ENCODE data around the gene PCDHGB2.
"Not testable (repeated sequence)": the region's sequence is repeated elsewhere in the genome, so short reads cannot be mapped to it uniquely, and the experiment has no call there.

PCDHGB2 gene

DNA sequence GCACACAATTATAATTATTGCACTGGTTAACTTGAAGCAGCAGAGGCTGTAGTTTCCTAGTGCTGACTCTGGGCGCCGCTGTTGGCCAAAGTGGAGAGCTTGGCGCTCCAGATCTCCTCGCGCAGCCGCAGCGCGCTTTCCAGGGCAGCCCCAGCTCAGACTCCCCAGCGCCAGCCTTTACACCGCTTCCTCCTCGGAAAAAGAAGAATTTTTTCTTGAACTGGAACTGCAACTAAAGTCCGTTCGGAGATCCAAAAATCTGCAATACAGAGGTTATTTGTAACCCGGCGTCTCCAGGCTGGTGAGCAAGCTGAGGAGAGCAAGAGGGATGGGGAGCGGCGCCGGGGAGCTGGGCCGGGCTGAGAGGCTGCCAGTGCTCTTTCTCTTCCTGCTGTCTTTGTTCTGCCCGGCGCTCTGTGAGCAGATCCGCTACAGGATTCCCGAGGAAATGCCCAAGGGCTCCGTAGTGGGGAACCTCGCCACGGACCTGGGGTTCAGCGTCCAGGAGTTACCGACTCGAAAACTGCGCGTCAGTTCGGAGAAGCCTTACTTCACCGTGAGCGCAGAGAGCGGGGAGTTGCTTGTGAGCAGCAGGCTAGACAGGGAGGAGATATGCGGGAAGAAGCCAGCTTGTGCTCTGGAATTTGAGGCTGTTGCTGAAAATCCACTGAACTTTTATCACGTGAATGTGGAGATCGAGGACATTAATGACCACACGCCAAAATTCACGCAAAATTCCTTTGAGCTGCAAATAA, 27.9 kb downstream of the PCDHGB2 start, which contains the start of gene PCDHGB4:
TSS of gene PCDHGB4 (plus strand) at position 142 of the 755 bp plus-strand sequence. CDS start at position 329, 187 bp downstream.
- DNase-seq, result peak; percentile 41

DNA sequence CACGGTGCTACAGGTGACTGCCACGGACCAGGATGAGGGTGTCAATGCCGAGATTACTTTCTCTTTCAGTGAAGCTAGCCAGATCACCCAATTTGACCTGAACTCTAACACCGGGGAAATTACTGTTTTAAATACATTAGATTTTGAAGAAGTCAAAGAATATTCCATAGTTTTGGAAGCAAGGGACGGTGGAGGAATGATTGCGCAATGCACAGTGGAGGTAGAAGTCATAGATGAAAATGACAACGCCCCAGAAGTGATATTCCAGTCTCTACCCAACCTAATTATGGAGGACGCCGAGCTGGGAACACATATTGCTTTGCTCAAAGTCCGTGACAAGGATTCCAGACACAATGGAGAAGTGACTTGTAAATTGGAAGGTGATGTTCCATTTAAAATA, 28.9 kb downstream of the PCDHGB2 start:
- no peak for DNase-seq

DNA sequence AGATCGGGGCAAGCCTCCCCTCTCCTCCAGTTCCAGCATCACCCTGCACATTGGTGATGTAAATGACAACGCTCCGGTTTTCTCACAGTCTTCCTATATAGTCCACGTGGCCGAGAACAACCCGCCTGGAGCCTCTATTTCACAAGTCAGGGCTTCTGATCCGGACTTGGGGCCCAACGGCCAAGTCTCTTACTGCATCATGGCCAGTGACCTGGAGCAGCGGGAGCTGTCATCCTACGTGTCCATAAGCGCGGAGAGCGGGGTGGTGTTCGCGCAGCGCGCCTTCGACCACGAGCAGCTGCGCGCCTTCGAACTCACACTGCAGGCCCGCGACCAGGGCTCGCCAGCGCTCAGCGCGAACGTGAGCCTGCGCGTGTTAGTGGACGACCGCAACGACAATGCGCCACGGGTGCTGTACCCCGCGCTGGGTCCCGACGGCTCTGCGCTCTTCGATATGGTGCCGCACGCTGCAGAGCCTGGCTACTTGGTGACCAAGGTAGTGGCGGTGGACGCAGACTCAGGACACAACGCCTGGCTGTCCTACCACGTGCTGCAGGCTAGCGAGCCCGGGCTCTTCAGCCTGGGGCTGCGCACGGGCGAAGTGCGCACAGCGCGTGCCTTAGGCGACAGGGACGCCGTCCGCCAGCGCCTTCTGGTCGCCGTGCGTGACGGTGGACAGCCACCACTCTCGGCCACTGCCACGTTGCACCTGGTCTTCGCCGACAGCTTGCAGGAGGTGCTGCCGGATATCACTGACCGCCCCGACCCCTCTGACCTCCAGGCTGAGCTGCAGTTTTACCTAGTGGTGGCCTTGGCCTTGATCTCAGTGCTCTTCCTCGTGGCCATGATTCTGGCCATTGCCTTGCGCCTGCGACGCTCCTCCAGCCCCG, 29.6 kb downstream of the PCDHGB2 start:
- no peak for DNase-seq

DNA sequence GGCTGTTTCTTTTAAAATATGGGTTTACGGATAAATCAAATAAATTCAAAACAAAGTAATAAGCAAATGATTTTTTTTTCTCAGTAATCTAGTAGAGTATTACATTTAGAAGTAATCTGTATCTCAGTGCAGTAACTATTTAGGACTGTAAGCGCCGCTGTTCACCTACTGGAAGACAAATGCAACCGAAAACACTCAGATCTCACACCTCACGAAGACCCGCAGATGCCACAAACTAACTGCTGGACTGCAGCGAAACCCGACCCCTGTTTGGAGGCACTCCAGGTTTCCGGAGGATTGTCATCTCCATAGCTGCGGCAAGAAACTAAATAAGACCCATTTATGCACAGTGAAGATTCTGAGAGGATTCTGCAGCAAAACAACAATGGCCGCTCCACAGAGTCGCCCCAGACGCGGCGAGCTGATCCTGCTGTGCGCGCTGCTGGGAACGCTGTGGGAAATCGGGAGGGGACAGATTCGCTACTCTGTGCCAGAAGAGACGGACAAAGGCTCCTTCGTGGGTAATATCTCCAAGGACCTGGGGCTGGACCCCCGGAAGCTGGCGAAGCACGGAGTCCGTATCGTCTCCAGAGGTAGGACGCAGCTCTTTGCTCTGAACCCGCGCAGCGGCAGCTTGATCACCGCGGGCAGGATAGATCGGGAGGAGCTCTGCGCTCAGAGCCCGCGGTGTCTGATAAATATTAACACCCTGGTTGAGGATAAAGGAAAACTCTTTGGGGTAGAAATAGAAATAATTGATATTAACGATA, 32.8 kb downstream of the PCDHGB2 start, which contains the start of gene PCDHGA8:
TSS of gene PCDHGA8 (plus strand) at position 205 of the 770 bp plus-strand sequence. CDS start at position 386, 181 bp downstream.
- no peak for DNase-seq

DNA sequence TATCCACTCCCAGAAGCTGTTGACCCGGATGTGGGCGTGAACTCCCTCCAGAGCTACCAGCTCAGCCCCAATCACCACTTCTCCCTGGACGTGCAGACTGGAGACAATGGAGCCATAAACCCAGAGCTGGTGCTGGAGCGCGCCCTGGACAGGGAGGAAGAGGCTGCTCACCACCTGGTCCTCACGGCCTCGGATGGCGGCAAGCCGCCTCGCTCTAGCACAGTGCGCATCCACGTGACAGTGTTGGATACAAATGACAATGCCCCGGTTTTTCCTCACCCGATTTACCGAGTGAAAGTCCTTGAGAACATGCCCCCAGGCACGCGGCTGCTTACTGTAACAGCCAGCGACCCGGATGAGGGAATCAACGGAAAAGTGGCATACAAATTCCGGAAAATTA, 33.5 kb downstream of the PCDHGB2 start:
- DNase-seq, result no peak

DNA sequence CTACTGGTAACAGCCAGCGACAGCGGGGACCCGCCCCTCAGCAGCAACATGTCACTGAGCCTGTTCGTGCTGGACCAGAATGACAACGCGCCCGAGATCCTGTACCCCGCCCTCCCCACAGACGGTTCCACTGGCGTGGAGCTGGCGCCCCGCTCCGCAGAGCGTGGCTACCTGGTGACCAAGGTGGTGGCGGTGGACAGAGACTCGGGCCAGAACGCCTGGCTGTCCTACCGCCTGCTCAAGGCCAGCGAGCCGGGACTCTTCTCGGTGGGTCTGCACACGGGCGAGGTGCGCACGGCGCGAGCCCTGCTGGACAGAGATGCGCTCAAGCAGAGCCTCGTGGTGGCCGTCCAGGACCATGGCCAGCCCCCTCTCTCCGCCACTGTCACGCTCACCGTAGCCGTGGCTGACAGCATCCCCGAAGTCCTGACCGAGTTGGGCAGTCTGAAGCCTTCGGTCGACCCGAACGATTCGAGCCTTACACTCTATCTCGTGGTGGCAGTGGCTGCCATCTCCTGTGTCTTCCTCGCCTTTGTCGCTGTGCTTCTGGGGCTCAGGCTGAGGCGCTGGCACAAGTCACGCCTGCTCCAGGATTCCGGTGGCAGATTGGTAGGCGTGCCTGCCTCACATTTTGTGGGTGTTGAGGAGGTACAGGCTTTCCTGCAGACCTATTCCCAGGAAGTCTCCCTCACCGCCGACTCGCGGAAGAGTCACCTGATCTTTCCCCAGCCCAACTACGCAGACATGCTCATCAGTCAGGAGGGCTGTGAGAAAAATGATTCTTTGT, 34.8 kb downstream of the PCDHGB2 start:
- not testable (repeated sequence) for DNase-seq

DNA sequence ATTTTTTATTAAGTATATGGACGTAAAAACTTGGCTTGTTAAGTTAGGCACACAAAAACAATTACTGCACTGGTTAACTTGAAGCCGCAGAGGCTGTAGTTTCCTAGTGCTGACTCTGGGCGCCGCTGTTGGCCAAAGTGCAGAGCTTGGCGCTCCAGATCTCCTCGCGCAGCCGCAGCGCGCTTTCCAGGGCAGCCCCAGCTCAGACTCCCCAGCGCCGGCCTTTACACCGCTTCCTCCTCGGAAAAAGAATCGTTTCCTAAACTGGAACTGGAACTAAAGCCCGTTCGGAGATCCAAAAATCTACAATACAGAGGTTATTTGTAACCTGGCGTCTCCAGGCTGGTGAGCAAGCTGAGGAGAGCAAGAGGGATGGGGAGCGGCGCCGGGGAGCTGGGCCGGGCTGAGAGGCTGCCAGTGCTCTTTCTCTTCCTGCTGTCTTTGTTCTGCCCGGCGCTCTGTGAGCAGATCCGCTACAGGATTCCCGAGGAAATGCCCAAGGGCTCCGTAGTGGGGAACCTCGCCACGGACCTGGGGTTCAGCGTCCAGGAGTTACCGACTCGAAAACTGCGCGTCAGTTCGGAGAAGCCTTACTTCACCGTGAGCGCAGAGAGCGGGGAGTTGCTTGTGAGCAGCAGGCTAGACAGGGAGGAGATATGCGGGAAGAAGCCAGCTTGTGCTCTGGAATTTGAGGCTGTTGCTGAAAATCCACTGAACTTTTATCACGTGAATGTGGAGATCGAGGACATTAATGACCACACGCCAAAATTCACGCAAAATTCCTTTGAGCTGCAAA, 38.2 kb downstream of the PCDHGB2 start, which contains the start of gene PCDHGB5:
TSS of gene PCDHGB5 (plus strand) at position 192 of the 796 bp plus-strand sequence. CDS start at position 373, 181 bp downstream.
- DNase-seq, result peak; percentile 52

DNA sequence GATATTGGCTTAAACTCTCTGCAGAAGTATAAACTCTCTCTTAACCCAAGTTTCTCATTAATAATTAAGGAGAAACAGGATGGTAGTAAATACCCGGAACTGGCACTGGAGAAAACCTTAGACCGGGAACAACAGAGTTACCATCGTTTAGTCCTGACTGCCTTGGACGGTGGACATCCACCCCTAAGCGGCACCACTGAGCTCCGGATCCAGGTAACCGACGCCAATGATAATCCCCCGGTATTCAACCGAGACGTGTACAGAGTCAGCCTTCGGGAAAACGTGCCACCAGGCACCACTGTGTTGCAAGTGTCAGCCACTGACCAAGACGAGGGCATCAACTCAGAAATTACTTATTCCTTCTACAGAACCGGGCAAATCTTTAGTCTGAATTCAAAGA, 38.8 kb downstream of the PCDHGB2 start:
- no peak for DNase-seq

DNA sequence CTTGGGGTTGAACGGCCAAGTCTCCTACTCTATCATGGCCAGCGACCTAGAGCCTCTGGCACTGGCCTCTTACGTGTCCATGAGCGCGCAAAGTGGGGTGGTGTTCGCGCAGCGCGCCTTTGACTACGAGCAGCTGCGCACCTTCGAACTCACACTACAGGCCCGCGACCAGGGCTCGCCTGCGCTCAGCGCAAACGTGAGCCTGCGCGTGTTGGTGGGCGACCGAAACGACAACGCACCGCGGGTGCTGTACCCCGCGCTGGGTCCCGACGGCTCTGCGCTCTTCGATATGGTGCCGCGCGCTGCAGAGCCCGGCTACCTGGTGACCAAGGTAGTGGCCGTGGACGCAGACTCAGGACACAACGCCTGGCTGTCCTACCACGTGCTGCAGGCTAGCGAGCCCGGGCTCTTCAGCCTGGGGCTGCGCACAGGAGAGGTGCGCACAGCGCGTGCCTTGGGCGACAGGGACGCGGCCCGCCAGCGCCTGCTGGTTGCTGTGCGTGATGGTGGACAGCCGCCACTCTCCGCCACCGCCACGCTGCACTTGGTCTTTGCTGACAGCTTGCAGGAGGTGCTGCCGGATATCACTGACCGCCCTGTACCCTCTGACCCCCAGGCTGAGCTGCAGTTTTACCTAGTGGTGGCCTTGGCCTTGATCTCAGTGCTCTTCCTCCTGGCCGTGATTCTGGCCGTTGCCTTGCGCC, 39.9 kb downstream of the PCDHGB2 start:
- no peak for DNase-seq

DNA sequence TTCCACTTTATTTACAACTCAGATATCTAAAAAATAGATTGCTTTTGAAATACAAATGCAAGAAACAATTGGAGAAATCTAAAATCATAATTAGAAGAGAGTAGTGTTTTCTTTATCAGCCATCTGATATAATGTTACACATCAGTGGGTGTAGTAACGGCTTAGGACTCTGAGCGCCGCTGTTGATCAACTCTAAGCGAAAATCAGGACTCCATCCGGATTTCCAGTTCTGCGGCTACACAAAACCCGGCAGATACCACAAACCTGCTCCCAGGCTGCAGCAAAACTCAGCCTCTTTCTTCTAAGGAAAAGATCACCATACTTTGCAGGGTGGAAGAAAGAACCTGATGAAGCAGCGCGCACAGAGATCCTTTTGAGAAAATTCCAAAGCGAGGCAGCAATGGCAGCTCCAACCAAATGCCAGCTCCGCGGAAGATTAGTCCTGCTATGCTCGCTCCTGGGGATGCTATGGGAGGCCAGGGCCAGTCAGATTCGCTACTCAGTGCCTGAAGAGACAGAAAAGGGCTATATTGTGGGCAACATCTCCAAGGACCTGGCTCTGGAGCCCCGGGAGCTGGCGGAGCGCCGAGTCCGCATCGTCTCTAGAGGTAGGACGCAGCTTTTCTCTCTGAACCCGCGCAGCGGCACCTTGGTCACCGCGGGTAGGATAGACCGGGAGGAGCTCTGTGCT, 42.9 kb downstream of the PCDHGB2 start, which contains the start of gene PCDHGA9:
TSS of gene PCDHGA9 (plus strand) at position 226 of the 691 bp plus-strand sequence. CDS start at position 401, 175 bp downstream.
- DNase-seq, result no peak

DNA sequence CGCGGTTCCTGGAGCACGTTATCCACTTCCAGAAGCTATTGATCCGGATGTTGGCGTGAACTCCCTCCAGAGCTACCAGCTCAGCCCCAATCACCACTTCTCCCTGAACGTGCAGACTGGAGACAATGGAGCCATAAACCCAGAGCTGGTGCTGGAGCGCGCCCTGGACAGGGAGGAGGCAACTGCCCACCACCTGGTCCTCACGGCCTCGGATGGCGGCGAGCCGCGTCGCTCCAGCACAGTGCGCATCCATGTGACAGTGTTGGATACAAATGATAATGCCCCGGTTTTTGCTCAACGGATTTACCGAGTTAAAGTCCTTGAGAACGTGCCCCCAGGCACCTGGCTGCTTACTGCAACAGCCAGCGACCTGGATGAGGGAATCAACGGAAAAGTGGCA, 43.6 kb downstream of the PCDHGB2 start:
- no peak for DNase-seq

DNA sequence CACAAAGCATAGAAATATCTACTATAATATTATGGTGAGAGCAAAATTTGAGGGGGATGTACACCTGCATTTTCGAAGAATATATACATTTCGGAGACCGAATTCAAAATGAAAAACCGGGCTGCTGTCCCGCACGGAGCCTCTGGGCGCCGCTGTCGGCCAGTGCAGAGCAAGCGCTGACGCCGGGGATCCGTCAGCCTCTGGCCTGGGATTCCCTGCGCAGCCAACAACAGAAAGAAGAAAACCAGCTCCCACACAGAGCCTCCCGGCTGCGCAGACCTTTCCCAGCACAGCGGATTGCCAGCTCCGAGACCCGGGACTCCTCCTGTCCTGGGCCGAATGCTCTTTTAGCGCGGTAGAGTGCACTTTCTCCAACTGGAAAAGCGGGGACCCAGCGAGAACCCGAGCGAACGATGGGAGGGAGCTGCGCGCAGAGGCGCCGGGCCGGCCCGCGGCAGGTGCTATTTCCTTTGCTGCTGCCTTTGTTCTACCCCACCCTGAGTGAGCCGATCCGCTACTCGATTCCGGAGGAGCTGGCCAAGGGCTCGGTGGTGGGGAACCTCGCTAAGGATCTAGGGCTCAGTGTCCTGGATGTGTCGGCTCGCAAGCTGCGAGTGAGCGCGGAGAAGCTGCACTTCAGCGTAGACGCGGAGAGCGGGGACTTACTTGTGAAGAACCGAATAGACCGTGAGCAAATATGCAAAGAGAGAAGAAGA, 48.2 kb downstream of the PCDHGB2 start, which contains the start of gene PCDHGB6:
TSS of gene PCDHGB6 (plus strand) at position 232 of the 716 bp plus-strand sequence. CDS start at position 414, 182 bp downstream.
- DNase-seq, result peak; percentile 63

DNA sequence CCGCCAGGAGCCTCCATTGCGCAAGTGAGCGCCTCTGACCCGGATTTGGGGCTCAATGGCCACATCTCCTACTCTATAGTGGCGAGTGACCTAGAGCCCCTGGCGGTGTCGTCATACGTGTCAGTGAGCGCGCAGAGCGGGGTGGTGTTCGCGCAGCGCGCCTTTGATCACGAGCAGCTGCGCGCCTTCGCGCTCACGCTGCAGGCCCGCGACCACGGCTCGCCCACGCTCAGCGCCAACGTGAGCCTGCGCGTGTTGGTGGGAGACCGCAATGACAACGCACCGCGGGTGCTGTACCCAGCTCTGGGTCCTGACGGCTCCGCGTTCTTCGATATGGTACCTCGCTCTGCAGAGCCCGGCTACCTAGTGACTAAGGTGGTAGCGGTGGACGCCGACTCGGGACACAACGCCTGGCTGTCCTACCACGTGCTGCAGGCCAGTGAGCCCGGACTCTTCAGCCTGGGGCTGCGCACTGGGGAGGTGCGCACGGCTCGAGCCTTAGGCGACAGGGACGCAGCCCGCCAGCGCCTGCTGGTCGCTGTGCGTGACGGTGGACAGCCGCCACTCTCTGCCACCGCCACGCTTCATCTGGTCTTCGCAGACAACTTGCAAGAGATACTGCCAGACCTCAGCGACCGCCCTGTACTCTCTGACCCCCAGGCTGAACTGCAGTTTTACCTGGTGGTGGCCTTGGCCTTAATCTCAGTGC, 50.0 kb downstream of the PCDHGB2 start:
- no peak for DNase-seq

DNA sequence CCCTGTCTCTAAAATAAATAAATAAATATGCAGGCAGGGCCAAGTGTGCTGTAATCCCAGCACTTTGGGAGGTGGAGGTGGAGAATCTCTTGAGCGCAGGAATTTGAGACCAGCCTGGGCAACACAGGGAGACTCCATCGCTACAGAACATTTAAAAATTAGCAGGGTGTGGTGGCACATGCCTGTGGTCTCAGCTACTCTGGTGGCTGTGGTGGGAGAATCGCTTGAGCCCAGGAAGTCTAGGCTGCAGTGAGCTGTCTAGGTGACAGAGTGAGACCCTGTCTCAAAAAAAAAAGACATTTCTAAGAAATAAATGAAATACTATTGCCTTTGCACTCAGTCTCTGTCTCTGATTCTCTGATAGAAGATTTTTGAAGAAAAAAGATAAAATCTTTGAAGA, 51.8 kb downstream of the PCDHGB2 start:
- DNase-seq, result no peak

Measured in stimulated activated CD8-positive, alpha-beta memory T cell treated with anti-CD3 and anti-CD28 coated beads, Interleukin-4, amount 100 ng/mL, for 48 hours (primary cell).